ENCODE results near the gene ST8SIA4. TPM values are rescaled to one million over a fixed set of nuclear protein-coding genes. Genes with fewer than 3 reads are reported as not detected.

The ST8SIA4 gene
- total RNA-seq, 6 donors from 2014 or later: 4.6 to 28.1 (median 11.4) TPM

GRCh38 chr5:100900796-100901781, 2.0 kb downstream of the ST8SIA4 start:
- Histone ChIP-seq H3K9me3 (no peaks in the 10 kb centered on the region), H3K4me3 (peak overlapping the region; percentile 32 to 70 (median 62)), H3K27ac (peak overlapping the region; percentile 85 to 92 (median 90)), H3K36me3 (no peaks in the 10 kb centered on the region), H3K4me1 (peaks cover 0 to 38% (median 3%) of the 10 kb centered on the region in 4 donors), H3K27me3 (no peaks in the 10 kb centered on the region)
- peak; percentile 91 to 93 for DNase-seq
- no peak for TF ChIP-seq EP300 (IDR thresholded peaks at IDR 0.05)
- peak; percentile 26 to 68 for TF ChIP-seq POLR2AphosphoS5 (IDR thresholded peaks at IDR 0.05)
- TF ChIP-seq, protein P1, sequence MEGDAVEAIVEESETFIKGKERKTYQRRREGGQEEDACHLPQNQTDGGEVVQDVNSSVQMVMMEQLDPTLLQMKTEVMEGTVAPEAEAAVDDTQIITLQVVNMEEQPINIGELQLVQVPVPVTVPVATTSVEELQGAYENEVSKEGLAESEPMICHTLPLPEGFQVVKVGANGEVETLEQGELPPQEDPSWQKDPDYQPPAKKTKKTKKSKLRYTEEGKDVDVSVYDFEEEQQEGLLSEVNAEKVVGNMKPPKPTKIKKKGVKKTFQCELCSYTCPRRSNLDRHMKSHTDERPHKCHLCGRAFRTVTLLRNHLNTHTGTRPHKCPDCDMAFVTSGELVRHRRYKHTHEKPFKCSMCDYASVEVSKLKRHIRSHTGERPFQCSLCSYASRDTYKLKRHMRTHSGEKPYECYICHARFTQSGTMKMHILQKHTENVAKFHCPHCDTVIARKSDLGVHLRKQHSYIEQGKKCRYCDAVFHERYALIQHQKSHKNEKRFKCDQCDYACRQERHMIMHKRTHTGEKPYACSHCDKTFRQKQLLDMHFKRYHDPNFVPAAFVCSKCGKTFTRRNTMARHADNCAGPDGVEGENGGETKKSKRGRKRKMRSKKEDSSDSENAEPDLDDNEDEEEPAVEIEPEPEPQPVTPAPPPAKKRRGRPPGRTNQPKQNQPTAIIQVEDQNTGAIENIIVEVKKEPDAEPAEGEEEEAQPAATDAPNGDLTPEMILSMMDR (IDR thresholded peaks at IDR 0.05): peak in 1 of 6 experiments; percentile 8
- TF ChIP-seq POLR2A (IDR thresholded peaks at IDR 0.05): peak in 3 of 4 donors; percentile 21 to 65 (median 23)
- peak; percentile 72 to 77 for ATAC-seq (ENCODE audit: low FRiP score in 2 of 2)
- 1 to 2% methylated on average over 29 to 42 of the region's 47 CpGs for WGBS, 2 donors

GRCh38 chr5:100900142-100900795, 2.8 kb downstream of the ST8SIA4 start:
- H3K4me1 ChIP-seq: peaks cover 0 to 38% (median 3%) of the 10 kb centered on the region in 4 donors
- no peaks in the 10 kb centered on the region for H3K36me3 ChIP-seq
- ATAC-seq (ENCODE audit: low FRiP score in 2 of 2): peak; percentile 9 to 25

DNA sequence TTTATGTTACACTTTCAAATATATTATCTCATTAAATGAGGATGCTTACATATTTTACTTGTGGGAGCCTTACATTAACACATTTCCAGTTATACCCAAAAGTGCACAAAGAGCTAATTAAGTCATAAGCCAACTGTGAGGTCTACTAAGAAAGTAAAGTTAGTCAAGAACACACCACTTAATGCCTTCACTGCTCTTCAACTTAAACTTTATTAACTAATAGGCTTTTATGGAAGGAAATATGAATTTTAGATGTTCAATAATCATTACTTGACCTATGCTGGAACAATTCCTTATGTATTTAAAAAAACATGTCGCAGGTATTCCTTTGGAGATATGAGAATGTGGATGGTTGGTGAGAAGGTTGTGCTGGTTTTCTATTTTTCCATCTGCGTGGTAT, 3.4 kb downstream of the ST8SIA4 start:
- no peak for TF ChIP-seq POLR2AphosphoS5 (IDR thresholded peaks at IDR 0.05)
- TF ChIP-seq, protein P1 (IDR thresholded peaks at IDR 0.05): no peak
- no peak for TF ChIP-seq EP300 (IDR thresholded peaks at IDR 0.05)
- TF ChIP-seq POLR2A (IDR thresholded peaks at IDR 0.05): no peak

More at GRCh38 chr5:100900142-100900795, 2.8 kb downstream of the ST8SIA4 start:
- no peaks in the 10 kb centered on the region for H3K9me3 ChIP-seq
- 5% methylated on average over 12 to 19 of the region's 19 CpGs for WGBS, 2 donors
- H3K4me3 ChIP-seq: peak overlapping the region; percentile 32 to 70 (median 62)
- no peak for TF ChIP-seq EP300 (IDR thresholded peaks at IDR 0.05)
- TF ChIP-seq, protein P1 (IDR thresholded peaks at IDR 0.05): peak in 2 of 6 experiments; percentile 37 to 46
- TF ChIP-seq POLR2A (IDR thresholded peaks at IDR 0.05): no peak
- no peak for TF ChIP-seq POLR2AphosphoS5 (IDR thresholded peaks at IDR 0.05)
- H3K27me3 ChIP-seq: no peaks in the 10 kb centered on the region
- DNase-seq: peak; percentile 64 to 85
- peak overlapping the region; percentile 85 to 92 (median 90) for H3K27ac ChIP-seq

GRCh38 chr5:100898504-100899346, 4.4 kb downstream of the ST8SIA4 start:
- no peak for TF ChIP-seq POLR2AphosphoS5 (IDR thresholded peaks at IDR 0.05)
- TF ChIP-seq EP300 (IDR thresholded peaks at IDR 0.05): no peak
- no peak for TF ChIP-seq POLR2A (IDR thresholded peaks at IDR 0.05)
- TF ChIP-seq, protein P1 (IDR thresholded peaks at IDR 0.05): no peak
- DNase-seq (no peak), ATAC-seq (ENCODE audit: low FRiP score in 2 of 2) (no peak)
- H3K27me3 ChIP-seq: no peaks in the 10 kb centered on the region
- WGBS, 2 donors: 61 to 63% methylated on average over 5 of the region's 5 CpGs
- no peaks in the 10 kb centered on the region for H3K9me3 ChIP-seq
- H3K4me3 ChIP-seq: no peak overlapping the region
- no peaks in the 10 kb centered on the region for H3K36me3 ChIP-seq
- H3K4me1 ChIP-seq: peaks cover 0 to 36% (median 3%) of the 10 kb centered on the region in 4 donors
- peak overlapping the region in 2 of 4 donors; percentile 1 to 33 for H3K27ac ChIP-seq

More for the DNA sequence above, 3.4 kb downstream of the ST8SIA4 start:
- 83 to 87% methylated on average over 2 of the region's 2 CpGs for WGBS, 2 donors
- peaks cover 0 to 38% (median 3%) of the 10 kb centered on the region in 4 donors for H3K4me1 ChIP-seq
- H3K4me3 ChIP-seq: peak overlapping the region in 3 of 4 donors; percentile 55 to 70 (median 70)
- H3K27me3 ChIP-seq: no peaks in the 10 kb centered on the region
- H3K27ac ChIP-seq: peak overlapping the region; percentile 85 to 92 (median 90)
- no peak for ATAC-seq (ENCODE audit: low FRiP score in 2 of 2)
- no peaks in the 10 kb centered on the region for H3K9me3 ChIP-seq
- no peak for DNase-seq
- no peaks in the 10 kb centered on the region for H3K36me3 ChIP-seq

Measured in upper lobe of left lung (tissue), 6 donors.